Measurements from ENCODE around the gene ABCC9.

DNA sequence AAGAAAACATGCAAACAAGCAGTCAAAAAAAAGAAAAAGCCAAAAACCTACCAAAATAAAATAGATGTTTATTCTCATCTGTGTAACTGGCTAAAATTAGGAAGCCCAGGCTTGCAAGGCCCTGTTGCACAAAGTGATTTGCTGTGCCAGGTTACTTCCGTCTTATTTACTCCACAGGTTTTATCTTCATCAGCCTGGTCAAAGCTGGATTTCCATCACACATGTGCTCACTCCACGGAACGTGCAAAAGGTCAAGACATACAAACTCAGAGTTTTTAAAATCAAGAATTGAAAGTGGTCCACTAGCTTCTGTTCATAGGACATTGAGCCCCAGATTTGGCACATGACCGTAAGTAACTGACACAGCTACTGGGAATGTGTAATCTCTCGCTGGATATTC, 181.5 kb downstream of the ABCC9 start:
- TF ChIP-seq, protein P1, sequence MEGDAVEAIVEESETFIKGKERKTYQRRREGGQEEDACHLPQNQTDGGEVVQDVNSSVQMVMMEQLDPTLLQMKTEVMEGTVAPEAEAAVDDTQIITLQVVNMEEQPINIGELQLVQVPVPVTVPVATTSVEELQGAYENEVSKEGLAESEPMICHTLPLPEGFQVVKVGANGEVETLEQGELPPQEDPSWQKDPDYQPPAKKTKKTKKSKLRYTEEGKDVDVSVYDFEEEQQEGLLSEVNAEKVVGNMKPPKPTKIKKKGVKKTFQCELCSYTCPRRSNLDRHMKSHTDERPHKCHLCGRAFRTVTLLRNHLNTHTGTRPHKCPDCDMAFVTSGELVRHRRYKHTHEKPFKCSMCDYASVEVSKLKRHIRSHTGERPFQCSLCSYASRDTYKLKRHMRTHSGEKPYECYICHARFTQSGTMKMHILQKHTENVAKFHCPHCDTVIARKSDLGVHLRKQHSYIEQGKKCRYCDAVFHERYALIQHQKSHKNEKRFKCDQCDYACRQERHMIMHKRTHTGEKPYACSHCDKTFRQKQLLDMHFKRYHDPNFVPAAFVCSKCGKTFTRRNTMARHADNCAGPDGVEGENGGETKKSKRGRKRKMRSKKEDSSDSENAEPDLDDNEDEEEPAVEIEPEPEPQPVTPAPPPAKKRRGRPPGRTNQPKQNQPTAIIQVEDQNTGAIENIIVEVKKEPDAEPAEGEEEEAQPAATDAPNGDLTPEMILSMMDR (IDR thresholded peaks at IDR 0.05): no peak
- TF ChIP-seq EP300 (IDR thresholded peaks at IDR 0.05) (no peak), POLR2A (IDR thresholded peaks at IDR 0.05) (no peak)

Measured in ovary (tissue), 3 donors.